ENCODE results near the gene SPTA1.

Gene SPTA1

DNA sequence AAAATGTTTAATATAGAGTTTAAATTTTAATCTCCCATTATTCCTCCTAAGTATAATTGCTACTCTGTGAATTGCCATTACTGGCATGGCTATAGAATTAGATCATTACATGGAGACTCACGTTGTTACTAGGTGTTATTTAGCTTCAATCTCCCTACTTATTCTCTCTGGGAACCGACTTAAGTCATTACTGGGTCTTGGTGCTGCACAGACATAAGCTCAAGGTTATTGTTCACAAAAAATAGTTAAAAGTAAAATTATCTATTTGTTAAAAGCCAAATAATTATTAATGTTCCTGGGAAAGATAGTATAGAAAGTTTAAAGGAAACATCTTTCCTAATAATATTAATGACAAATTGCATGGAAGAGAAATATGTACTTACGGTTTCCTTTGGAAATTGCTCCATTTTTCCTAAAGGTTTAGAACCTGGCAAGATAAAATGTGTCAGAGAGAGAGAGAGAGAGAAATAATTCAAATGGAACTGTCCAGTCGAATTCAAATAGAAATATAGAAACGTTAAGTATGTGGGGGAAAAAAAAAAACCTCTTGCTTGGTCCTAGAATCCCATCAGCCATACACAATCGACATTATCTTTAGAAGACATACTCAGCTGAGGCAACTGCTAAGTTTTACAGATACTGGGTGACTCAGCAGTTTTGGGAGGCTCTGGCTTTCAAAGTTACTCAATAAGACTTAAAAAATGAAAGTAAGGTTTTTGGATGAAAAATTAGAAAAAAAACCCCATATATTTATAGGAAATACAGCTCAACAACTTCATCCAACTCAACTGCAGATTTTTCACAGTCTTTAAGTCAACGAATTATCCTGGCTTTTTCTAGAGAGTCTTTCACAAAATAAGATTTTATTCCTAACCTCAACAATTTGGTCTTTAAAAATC lies at the start of gene SPTA1:
Gene SPTA1, minus strand, starts transcription at position 605 of the 899 bp plus-strand sequence. Its CDS starts 198 bp downstream, at position 407.
- TF ChIP-seq POLR2A (IDR thresholded peaks at IDR 0.05; ENCODE audit: low read depth, low read length), result no peak
- DNase-seq (ENCODE audit: insufficient read length, low spot score) (no peak), FAIRE-seq (no peak)

DNA sequence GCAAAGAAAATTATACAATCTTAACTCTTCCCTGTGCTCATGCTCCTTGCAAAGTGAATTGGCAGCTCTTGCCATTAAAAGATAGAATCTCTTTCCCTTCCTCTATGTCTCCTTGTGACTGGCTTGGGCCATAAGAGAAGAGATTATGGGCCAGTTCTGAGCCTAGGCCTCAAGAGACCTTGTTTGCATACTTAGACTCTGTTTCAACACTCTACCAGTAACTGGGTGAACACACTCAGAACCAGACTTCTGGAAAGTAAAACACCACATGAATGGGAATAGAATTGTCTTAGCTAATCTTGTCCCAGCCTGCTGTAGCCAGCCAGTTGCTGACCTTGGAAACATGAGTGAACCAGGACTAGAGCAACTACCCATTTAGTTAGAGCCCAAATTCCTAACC lies 49.3 kb upstream of the SPTA1 start:
- no peak for FAIRE-seq
- DNase-seq (ENCODE audit: insufficient read length, low spot score), result no peak
- no peak for TF ChIP-seq POLR2A (IDR thresholded peaks at IDR 0.05; ENCODE audit: low read depth, low read length)

DNA sequence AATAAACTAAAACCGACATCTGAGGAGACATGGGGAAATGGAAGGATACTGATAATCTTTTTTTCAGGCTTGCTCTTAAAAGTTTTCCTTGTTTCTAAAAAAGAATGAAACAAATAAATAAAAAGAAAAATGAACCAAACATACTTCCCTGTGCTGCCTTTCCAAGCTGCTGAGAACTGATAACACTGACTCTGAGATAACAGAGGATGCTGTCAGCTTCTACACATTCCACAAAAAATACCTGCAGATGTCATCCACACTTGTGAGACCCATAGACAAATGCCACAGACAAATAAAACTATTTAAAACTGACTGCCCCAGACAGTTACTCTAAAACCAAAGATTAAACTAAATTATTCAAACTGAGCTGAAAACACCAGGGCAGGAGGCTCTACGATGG lies 46.0 kb upstream of the SPTA1 start:
- DNase-seq (ENCODE audit: insufficient read length, low spot score), result no peak
- no peak for TF ChIP-seq POLR2A (IDR thresholded peaks at IDR 0.05; ENCODE audit: low read depth, low read length)
- FAIRE-seq, result no peak

DNA sequence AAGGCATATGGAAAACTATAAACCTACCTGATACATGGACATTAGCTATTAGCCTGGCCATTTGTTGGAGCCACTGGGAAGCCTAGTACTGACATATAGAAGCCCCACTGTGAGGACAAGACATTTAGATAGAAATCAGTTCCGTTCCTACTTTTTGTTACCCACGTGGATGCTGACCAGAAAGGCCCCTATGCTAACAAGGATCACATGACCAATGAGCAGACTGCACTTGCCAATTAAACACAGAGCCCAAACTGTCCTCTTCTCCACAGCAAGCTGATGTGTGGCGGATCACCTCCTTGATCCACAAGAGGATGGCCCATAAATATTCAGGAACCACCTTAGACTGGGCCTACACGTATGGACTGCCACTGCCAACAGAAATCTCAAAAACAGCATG lies 45.2 kb upstream of the SPTA1 start:
- DNase-seq (ENCODE audit: insufficient read length, low spot score) (no peak), FAIRE-seq (no peak)
- TF ChIP-seq POLR2A (IDR thresholded peaks at IDR 0.05; ENCODE audit: low read depth, low read length), result no peak

DNA sequence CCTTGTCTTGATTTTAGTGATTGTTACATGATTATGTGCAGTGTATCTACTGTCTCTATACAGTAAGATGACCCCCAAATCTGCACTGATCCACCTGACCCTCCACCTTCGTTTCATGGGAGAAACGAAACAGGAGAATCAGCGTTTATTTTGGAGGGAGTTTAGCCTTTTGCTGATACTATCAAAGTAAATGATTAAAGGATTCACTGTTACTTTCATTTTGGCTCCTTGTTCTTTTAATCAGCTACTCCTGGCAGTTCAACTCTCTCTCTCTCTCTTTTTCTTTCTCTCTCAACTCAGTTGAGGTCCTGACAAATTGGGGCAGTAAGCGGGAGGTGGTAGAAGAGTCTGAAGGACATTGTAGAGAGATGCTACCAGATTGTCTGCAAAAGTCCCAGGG lies 43.9 kb upstream of the SPTA1 start:
- DNase-seq (ENCODE audit: insufficient read length, low spot score) (no peak), FAIRE-seq (no peak)
- TF ChIP-seq POLR2A (IDR thresholded peaks at IDR 0.05; ENCODE audit: low read depth, low read length), result no peak

DNA sequence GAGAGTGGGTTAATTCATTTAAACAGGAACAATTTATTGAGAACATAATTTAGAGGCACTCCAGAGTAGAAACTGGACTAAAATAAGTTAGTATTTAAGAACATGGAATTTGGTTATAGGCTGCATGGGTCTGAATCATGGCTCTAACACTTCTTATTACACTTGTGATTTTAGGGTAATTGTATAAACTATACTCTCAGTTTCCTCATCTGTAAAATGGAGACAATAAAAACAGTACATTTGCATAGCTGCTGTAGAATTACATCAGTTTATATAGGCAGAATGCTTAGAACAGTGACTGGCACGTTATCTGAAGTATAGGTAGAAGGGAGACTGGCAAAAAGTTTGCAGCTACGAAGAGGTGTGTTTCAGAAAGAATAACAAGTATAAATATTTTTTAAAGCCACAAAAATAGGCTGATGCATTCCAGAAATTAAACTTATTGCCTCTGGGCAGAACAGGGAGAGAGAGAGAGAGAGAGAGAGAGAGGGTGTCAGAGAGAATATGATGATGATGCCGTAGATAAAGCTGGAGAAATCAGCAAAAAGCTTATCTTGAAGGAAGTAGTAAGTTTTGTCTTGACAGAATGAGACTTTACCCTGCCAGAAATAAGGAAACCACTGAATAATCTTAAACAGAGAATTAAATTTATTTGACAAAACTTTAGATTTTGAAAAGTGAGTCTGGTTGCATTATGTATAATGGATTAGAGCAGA lies 42.2 kb upstream of the SPTA1 start:
- FAIRE-seq (no peak), DNase-seq (ENCODE audit: insufficient read length, low spot score) (no peak)
- TF ChIP-seq POLR2A (IDR thresholded peaks at IDR 0.05; ENCODE audit: low read depth, low read length), result no peak

DNA sequence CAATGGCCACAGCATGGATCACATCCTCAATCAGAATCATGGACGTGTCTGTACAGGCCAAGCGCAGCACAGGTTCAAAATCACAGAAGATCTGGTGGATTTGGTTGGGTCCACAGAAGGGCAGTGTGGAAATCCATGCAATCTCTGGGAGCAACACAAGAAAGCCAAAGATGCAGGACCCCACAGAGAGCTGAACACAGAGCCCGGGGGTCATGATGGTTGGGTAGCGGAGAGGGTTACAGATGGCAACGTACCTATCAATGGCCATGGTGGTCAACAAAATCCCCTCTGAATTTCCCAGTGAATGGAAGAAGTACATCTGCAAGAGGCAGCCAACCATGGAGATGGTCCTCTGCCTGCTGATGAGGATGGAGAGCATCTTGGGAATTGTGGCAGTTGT lies 37.9 kb upstream of the SPTA1 start:
- FAIRE-seq, result no peak
- TF ChIP-seq POLR2A (IDR thresholded peaks at IDR 0.05; ENCODE audit: low read depth, low read length), result no peak
- DNase-seq (ENCODE audit: insufficient read length, low spot score), result no peak

DNA sequence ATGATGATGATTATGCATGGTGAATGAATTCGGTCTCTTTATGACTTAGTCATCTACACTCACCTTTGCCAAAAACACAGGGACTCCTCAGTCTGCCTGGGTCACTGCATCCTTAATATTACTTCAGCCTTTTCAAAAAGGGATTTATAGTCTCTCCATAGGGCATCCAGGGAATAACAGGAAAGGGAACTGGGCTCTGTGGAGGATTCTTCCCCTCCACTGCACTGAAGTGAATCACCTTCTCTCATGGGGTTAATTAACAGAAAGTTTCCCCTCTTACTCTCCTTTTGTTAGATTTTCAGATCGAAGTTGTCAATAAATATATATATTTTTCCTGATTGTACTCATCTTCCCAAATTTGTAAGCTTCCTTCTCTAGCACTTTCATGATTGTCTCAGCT lies 34.1 kb upstream of the SPTA1 start, which contains the start of gene OR6K3:
Gene OR6K3, minus strand, starts transcription at position 101 of the 400 bp plus-strand sequence. CDS start 2,605 bp downstream, outside the sequence.
- DNase-seq (ENCODE audit: insufficient read length, low spot score) (no peak), FAIRE-seq (no peak)
- no peak for TF ChIP-seq POLR2A (IDR thresholded peaks at IDR 0.05; ENCODE audit: low read depth, low read length)

DNA sequence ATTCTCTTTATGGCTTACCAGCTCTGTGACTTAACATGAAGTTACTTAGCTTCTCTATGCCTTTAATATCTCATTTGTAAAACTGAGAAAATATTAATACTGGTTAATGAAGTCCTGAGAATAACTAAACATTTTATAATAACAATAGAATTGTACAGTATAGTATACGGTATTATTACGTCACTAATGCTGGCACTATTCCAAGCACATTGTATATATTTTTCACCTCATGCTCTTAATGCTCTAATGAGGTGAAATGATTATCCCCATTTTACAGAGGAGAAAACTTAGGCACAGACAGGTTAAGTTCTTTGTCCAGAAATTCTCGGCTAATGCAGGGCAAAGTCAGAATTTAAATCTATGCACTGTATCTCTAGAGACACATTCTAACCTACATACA lies 33.1 kb upstream of the SPTA1 start:
- no peak for TF ChIP-seq POLR2A (IDR thresholded peaks at IDR 0.05; ENCODE audit: low read depth, low read length)
- DNase-seq (ENCODE audit: insufficient read length, low spot score), result no peak
- no peak for FAIRE-seq

DNA sequence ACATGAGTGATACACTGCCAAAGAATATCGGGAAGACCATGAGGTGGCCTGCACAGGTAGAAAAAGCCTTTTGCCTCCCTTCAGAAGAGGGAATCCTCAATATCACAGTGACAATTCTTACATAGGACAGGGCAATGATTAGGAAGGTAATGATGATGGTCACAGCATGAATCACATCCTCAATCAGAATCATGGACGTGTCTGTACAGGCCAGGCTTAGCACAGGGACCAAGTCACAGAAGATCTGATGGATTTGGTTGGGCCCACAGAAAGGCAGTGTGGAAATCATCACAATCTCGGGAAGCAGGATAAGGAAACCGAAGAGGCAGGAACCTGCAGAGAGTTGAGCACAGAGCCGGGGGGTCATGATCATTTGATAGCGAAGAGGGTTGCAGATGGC lies 30.8 kb upstream of the SPTA1 start:
- DNase-seq (ENCODE audit: insufficient read length, low spot score), result no peak
- FAIRE-seq, result no peak
- no peak for TF ChIP-seq POLR2A (IDR thresholded peaks at IDR 0.05; ENCODE audit: low read depth, low read length)

DNA sequence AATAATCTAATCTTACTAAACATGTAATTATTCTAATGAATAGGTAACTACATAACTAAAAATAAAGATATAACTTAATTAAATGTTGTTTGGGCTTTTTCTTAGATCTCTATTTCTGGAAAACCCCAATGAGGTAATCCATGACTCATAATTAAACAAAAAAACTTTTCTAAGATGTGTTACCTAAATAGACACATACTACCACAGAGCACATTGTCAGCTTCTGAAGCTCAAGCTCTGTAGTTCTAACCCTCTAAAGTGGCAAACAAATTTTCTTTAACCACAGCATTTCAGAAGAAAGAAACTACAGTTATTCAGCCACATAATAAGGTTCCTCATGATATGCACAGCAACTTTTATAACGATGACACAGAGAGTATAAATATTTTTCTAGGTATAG lies 29.8 kb upstream of the SPTA1 start:
- TF ChIP-seq POLR2A (IDR thresholded peaks at IDR 0.05; ENCODE audit: low read depth, low read length), result no peak
- no peak for DNase-seq (ENCODE audit: insufficient read length, low spot score)
- FAIRE-seq, result no peak

DNA sequence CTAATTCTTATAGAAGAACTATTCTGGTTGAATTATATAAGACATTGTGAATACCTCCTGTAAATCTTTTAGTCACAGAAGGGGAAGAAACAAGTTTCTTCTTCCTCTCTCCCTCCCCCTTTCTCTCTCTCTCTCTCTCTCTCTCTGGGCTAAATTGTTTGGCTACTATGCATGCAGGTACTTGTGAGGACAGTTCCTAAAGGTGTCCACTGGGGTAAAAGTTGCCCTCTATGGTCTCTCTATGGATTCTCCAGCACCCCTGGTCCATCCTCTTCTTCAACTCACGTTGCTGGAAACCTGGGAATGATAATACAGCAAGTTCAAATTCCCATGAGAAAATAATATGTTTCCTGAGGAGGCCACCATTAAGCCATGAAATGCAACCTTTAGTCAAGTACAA lies 28.2 kb upstream of the SPTA1 start:
- TF ChIP-seq POLR2A (IDR thresholded peaks at IDR 0.05; ENCODE audit: low read depth, low read length), result no peak

DNA sequence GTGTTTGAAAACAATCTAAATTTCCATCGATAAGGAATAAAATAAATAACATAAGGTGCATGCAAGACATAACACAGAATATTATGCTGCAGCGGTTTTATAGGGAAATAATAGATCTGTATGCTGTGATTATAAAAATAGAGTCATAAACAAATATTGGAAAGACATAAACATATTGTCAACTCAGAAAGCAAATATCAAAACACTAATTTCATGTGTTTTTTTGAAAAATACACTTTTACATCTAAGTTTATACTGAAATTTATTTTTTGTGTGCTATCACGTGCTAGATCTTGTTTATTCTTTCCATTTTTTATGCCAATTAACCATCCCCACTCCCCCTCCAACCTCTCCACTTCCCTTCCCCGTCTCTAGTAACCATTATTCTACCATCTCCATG lies 24.6 kb upstream of the SPTA1 start:
- FAIRE-seq, result no peak
- TF ChIP-seq POLR2A (IDR thresholded peaks at IDR 0.05; ENCODE audit: low read depth, low read length), result no peak
- DNase-seq (ENCODE audit: insufficient read length, low spot score), result no peak

More for the DNA sequence above, 28.2 kb upstream of the SPTA1 start:
- no peak for FAIRE-seq
- DNase-seq (ENCODE audit: insufficient read length, low spot score), result no peak

DNA sequence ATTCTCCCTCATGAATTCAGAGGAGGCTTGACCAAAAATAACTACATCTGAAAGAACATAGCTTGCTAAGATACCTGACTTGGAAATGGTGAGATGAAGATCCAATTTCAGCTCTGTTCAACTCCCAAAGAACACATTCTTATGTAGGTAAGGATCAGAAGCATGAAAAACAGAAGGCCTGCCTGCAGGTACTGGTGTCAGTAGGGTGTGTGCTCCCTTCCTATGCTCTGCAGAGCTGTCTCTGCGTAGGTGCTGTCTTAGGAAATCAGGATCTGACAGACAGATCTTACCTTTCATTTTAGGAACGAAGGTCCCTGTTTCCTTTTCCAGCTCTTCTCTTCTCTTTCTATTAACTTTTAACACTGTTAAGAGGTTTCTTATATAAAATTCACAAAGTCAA lies 19.6 kb upstream of the SPTA1 start:
- no peak for TF ChIP-seq POLR2A (IDR thresholded peaks at IDR 0.05; ENCODE audit: low read depth, low read length)
- DNase-seq (ENCODE audit: insufficient read length, low spot score), result no peak
- FAIRE-seq, result no peak

DNA sequence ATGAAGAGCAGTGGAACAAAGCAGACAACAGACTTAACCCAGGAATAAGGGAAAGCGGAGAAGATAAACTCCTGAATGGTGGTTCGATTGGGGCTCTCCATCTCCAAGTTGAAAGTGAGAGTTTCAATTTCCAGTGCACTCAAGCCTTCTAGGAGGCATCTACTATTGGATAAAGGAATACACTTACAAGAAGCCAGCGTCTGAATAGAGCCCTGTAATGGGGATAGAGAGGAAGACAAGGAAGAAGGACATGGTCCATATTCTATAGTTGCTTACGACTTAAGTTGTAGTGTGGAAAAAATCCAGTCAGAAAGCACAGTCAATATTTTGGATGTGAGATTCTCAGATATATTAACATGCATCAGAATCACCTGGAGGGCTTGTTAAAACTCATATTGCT lies 14.0 kb upstream of the SPTA1 start, which contains the start of gene OR6K2:
Gene OR6K2, minus strand, starts transcription at position 101 of the 400 bp plus-strand sequence. Its CDS starts 0 bp downstream, at position 101.
- FAIRE-seq, result no peak
- no peak for DNase-seq (ENCODE audit: insufficient read length, low spot score)
- TF ChIP-seq POLR2A (IDR thresholded peaks at IDR 0.05; ENCODE audit: low read depth, low read length), result no peak

All from H54 (cell line).